Measurements from ENCODE around the gene AXIN2.

GRCh38 chr17:65495122-65496055 lies 66.1 kb downstream of the AXIN2 start:
- TF ChIP-seq POLR2AphosphoS5 (IDR thresholded peaks at IDR 0.05; ENCODE audit: borderline replicate concordance, low read depth, low read length) (no peak), EZH2 (IDR thresholded peaks at IDR 0.05) (no peak)

Measured in SK-N-MC (cell line).